Stimulated activated naive CD8-positive, alpha-beta T cell treated with anti-CD3 and anti-CD28 coated beads, Interleukin-15, amount 100 ng/mL, for 72 hours (primary cell): ENCODE measurements around the gene CRELD1.

ENCODE experiments used
- ATAC-seq: fragments of 150-1000 bp; cut with Tn5 transposase; 2 replicates; pipeline ENCODE4 v1.10.0; 2021; ENCODE audit warnings: mild to moderate bottlenecking, moderate library complexity
- DNase-seq, 2 donors: peaks; one replicate each; pipeline ENCODE4 v3.0.0; 2021 to 2022
- H3K27ac Mint-ChIP-seq, 2 donors: one replicate each; pipeline ENCODE4 v1.8.0; 2022; ENCODE audit warnings: mild to moderate bottlenecking in 2 of 2, mixed read lengths in 2 of 2, moderate library complexity in 2 of 2
- H3K27me3 Mint-ChIP-seq: one replicate; pipeline ENCODE4 v1.8.0; 2022; ENCODE audit warnings: mixed read lengths
- H3K4me1 Mint-ChIP-seq: one replicate; pipeline ENCODE4 v1.8.0; 2022; ENCODE audit warnings: mild to moderate bottlenecking, mixed read lengths
- H3K4me3 Mint-ChIP-seq, 2 donors: one replicate each; pipeline ENCODE4 v1.8.0; 2022; ENCODE audit warnings: mild to moderate bottlenecking in 2 of 2, mixed read lengths in 2 of 2, moderate library complexity in 1 of 2
- H3K9me3 Mint-ChIP-seq, 2 donors: one replicate each; pipeline ENCODE4 v1.8.0; 2022; ENCODE audit warnings: mixed read lengths in 2 of 2

CRELD1 gene

DNA sequence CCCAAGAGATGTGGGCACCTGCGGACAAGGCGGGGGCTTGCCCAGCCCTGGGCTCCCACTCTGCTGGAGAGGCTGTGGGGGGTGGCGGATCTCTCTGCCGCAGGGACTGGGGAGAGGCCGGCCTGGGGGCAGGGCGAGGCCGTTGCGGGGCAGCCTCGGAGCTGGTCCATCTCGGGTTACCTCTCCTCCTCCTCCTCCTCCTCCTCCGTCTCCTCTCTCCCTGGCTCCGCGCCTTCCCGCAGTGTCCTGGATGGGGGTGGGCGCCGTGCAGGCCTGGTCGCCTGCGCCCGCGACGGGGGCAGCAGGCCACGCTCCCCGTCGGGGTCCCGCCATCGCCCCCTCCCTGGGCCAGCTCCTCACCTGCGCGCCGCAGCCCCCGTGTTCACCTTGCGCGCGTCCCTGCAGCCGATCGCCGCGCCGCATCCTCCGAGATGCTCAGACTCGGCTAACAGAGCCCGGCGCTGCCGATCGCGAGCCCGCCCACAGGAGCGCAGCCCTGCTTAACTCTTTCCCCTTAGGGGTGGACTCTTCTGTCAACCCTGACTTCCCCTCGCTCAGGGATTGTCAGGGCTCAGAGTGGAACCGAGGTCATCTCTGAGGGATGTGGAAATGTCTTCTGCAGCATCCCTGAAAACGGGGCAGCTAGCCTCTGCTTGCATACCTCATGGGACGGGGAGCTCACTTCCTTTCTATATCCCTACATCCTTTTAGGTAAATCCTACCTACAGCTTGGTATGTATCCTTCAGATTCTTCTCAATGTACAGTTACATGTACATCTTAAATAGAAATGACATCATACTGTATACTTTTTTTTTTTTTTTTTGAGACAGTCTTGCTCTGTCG is 18.6 kb downstream of the CRELD1 start, which contains the start of gene PRRT3:
Gene PRRT3 (minus strand): TSS at position 447 of the 844 bp plus-strand sequence. CDS start 2,293 bp downstream, outside the sequence.
- peaks cover 22% of the 10 kb centered on the region for H3K4me1 Mint-ChIP-seq

DNA sequence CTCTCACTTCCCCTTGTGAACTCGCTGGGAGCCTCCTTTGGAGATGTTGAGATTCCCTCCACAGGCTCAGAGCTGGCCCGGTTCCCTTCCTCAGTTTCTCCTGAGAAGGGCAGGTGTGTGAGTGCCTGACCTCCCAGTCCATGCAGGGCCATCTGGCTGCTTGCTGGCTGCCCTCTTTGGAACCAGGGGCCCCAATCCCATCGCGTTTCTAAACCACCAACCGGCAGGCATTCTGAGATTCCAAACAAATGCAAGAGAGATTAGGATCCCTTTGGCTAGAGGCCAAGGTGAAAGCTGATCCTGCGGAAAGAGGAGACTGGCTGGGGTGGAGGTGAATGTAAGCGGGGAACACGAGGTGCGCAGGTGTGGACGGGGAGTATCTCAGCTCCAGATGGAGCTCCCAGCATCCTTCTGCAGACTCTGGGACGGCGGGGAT is 21.5 kb downstream of the CRELD1 start:
- Mint-ChIP-seq H3K27me3 (no peaks in the 10 kb centered on the region), H3K9me3 (no peaks in the 10 kb centered on the region), H3K4me1 (peaks cover 15% of the 10 kb centered on the region), H3K27ac (no peak overlapping the region), H3K4me3 (no peak overlapping the region)
- DNase-seq (no peak), ATAC-seq (no peak)

More for the DNA sequence above, 18.6 kb downstream of the CRELD1 start, which contains the start of gene PRRT3:
- ATAC-seq (peak; percentile 85), DNase-seq (peak; percentile 70 to 73)
- Mint-ChIP-seq H3K4me3 (peak within 1 kb of the TSS; percentile 90 to 93), H3K27me3 (no peaks in the 10 kb centered on the region), H3K27ac (peak within 1 kb of the TSS; percentile 68 to 82), H3K9me3 (no peaks in the 10 kb centered on the region)

DNA sequence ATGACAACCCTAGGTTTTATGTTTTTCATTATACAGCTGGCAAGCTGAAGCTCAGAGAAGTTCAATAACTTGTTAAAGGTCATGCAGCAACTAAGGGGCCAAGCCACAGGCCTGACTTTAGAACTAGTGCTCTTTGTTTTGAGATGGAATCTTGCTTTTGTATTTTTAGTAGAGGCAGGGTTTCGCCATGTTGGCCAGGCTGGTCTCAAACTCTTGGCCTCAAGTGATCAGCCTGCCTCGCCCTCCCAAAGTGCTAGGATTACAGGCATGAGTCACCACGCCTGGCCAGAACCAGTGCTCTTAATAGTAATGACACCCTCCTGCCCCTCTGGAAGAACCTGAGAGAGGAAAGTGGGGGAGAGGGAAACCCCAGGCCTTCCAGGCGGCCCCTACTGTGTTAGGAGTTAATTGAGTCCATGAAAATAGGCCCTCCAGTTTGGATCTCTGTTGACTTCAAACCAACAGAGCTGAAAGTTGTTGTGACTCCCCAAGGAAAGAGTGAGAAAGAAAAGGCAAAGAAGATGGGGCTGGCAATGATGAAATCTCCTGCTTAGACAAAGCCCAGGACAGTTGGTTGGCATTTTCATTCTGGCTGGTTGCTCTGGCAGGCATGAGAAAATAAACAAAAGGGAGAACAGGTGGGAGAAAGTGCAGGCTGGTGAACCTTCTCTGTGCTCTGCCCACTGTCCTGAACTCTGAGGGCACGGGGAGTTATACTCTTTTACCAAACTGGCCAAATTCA is 22.1 kb downstream of the CRELD1 start:
- DNase-seq = no peak
- Mint-ChIP-seq H3K9me3 (no peaks in the 10 kb centered on the region), H3K27ac (no peak overlapping the region), H3K4me1 (peaks cover 8% of the 10 kb centered on the region), H3K4me3 (no peak overlapping the region), H3K27me3 (no peaks in the 10 kb centered on the region)
- ATAC-seq = no peak

DNA sequence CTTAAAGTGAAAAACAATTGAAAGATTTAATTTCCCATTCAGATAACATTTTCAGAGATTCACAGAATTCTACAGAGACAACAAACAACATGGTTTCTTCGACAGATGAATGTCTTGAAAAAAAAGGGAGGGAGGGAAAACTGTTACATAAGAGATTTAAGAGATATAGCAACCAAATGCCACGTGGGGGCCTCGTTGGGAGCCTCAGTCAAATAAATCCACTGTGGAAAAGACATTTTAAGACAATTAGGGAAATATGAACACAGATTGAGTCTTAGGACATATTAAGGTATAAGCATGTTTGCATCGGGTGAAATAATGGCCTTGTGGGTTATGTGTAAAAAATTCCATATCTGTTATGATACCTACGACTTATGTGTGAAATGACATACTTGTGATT is 23.6 kb downstream of the CRELD1 start:
- DNase-seq = no peak
- no peaks in the 10 kb centered on the region for H3K27me3 Mint-ChIP-seq

DNA sequence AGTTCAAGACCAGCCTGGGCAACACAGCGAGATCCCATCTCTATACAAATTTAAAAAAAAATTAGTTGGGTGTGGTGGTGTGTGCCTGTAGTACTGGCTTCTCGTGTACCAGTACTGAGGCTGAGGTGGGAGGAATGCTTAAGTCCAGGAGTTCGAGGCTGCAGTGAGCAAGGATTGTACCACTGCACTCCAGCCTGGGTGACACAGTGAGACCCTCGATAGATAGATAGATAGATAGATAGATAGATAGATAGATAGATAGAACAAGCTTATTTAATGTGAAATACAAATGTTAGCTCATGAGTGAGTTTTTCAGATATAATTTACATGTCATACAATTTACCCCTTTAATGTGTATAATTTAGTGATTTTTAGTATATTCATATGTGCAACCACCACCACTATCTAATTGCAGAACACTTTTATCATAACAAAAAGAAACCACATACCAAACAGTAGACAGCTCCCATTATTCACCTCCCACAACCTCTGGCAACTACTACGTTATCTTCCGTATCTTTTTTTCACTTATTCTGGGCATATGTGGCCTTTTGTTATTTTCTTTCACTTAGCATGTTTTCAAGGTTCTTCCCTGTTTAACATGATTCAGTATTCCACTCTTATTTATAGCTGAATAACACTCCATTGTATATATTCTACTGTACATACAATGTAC is 31.7 kb downstream of the CRELD1 start:
- ATAC-seq (no peak), DNase-seq (no peak)
- H3K4me1 Mint-ChIP-seq = no peaks in the 10 kb centered on the region
- H3K27me3 Mint-ChIP-seq = no peaks in the 10 kb centered on the region
- H3K9me3 Mint-ChIP-seq = no peaks in the 10 kb centered on the region
- H3K4me3 Mint-ChIP-seq = no peak overlapping the region
- peak overlapping the region in 1 of 2 donors; percentile 63 for H3K27ac Mint-ChIP-seq

More for the DNA sequence above, 23.6 kb downstream of the CRELD1 start:
- Mint-ChIP-seq H3K4me1 (no peaks in the 10 kb centered on the region), H3K4me3 (no peak overlapping the region), H3K9me3 (no peaks in the 10 kb centered on the region), H3K27ac (no peak overlapping the region)
- ATAC-seq = no peak

DNA sequence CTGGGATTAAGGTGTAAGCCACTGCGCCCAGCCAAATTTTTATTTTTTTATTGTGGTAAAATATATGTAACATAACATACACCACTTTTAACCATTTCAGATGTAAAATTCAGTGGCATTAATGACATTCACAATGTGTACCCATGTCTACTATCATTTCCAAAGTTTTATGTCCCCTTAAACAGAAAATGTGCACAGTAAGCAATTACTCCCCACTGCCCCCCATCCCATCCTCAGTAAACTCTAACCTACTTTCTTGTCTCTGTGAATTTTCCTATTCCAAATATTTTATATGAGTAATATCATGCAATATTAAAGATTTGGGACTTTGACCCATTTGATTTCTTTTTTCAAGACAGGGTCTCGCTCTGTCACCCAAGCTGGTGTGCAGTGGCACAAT is 33.2 kb downstream of the CRELD1 start:
- Mint-ChIP-seq H3K9me3 (no peaks in the 10 kb centered on the region), H3K27ac (no peak overlapping the region), H3K4me1 (no peaks in the 10 kb centered on the region), H3K4me3 (no peak overlapping the region), H3K27me3 (no peaks in the 10 kb centered on the region)
- no peak for DNase-seq
- no peak for ATAC-seq

DNA sequence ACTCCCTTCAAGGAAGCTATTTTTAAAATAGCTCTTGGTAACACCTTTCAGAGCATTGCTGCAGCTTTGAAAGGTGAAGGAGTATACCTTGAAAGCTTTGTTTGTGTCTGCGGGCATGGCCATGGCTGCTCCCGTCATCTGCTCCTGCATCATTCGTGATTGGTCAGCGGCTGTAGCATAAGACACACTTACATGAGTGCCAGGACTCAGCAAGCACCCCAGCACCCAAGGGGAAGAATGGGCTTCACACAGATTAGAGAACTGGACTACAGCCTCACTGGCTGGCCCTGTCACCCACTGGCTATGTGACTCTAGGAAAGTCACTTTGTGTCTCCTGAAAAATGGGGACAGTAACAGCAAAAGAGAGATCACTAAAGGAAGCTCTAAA is 36.0 kb downstream of the CRELD1 start:
- ATAC-seq = no peak

DNA sequence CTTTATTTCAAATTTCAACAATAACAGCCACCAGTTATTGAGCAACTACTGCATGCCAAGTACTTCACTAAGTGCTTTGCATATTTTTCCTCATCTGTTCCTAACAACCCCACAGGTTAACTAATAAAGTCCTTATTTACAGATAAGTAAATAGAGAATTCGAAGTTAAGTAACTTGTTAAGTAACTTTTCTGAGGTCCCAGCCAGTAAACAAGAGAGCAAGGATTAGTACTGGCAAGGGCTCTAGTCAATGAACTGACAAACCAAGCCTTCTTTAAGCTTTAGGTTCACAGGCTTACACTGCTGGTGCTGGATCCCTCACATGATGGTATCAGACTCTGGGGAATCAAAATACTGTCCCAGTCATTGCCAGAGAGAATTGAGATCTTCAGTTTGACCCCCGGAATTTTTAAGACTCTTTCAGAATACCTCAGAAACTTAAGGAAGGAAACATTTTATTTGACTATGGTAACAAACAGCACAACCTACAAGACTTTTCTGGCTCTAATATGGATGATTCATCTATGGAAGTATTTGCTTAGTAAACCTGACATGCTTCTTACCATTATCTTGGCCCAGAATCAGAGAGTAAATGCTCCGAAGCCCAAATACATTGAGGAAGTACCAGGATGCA is 36.5 kb downstream of the CRELD1 start:
- Mint-ChIP-seq H3K27me3 (no peaks in the 10 kb centered on the region), H3K9me3 (no peaks in the 10 kb centered on the region), H3K4me1 (no peaks in the 10 kb centered on the region), H3K4me3 (no peak overlapping the region), H3K27ac (no peak overlapping the region)
- no peak for ATAC-seq
- no peak for DNase-seq

More for the DNA sequence above, 36.0 kb downstream of the CRELD1 start:
- Mint-ChIP-seq H3K27ac (no peak overlapping the region), H3K27me3 (no peaks in the 10 kb centered on the region), H3K4me1 (no peaks in the 10 kb centered on the region), H3K9me3 (no peaks in the 10 kb centered on the region), H3K4me3 (no peak overlapping the region)
- no peak for DNase-seq

DNA sequence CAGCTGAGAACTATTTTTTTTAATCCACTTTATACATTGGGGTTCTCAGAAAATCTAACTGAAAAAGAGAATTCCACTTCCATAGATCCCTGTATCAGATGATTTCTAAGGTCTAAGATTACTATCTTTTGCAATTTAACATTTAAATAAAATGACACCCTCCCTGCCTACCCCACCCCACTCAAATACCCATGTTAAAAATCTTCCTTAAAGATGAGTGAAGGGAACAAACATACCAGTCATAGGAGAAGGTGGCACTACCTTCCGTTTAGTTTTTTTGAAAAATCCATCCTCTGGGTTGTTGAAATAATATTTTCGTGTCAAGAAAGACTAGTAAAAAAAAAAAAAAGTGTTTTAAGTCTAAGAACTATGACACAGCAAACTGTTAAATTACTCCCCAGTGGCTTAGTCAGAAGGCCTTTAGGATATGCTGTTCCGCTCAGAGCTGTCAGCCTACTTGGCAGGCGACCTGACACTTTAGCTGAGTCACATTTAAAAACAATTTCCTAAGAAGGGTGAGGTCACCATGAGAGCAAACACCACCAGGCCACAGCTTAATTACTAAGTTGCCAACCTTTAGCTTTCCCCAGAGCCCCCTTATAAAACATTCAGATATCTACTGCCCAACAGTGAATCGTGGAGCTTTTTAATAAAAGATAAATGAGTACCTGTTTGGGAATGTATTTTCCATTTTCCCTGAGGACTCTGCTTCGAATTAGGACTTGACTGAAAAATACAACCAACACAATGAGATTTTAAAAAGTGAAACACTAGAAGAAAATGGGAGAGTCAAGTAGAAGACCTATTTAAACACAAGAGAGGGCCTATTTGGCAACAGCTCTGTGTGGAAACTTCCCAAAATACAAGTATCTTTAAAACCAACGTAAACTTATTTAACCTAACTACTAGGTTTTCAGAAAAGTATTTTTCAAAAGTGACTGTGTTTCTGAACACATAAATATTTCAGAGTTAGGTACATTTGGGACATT is 43.4 kb downstream of the CRELD1 start:
- Mint-ChIP-seq H3K4me1 (peaks cover 6% of the 10 kb centered on the region), H3K4me3 (no peak overlapping the region), H3K27me3 (no peaks in the 10 kb centered on the region), H3K27ac (peak overlapping the region in 1 of 2 donors; percentile 16), H3K9me3 (no peaks in the 10 kb centered on the region)
- ATAC-seq (peak; percentile 53), DNase-seq (no peak)

DNA sequence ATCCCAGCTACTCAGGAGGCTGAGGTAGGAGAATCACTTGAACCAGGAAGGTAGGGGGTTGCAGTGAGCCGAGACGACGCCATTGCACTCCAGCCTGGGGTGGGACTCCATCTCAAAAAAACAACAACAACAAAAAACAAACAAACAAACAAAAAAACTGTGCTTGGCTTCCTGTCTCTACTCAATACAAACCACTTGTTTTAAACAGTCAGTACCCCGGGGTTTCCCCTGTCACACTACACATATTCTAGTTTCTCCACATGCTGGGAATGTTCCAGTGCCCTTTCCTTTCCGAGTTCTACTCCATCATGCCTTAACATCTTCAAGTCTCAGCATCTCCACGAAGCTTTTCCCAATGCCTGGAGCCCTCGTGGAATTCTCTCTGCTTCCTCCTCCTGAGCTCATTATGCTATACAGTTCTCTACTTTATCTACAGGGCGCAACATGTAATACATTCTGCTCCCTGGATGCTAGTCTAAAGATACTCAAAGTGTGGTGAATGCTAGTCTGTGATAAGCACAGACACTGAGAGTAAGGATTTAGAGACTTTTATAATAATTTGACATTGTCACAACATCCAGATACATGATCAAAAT is 45.2 kb downstream of the CRELD1 start:
- peak overlapping the region; percentile 44 to 94 for H3K27ac Mint-ChIP-seq
- no peak for DNase-seq

DNA sequence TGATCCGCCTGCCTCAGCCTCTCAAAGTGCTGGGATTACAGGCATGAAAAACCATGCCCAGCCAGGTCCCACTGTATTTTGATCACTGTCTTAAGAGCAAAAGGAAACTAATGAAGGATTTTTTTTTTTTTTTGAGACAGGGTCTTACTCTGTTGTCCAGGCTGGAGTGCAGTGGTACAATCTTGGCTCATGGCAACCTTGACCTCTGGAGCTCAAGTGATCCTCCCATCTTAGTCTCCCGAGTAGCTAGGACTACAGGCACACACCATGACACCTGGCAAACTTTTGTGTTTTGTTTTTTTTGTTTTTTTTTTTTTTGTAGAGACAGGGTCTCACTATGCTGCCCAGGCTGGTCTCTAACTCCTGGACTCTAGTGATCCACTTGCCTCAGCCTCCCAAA is 46.6 kb downstream of the CRELD1 start:
- no peak overlapping the region for H3K27ac Mint-ChIP-seq
- no peak overlapping the region for H3K4me3 Mint-ChIP-seq
- DNase-seq (no peak), ATAC-seq (no peak)
- peaks cover 14% of the 10 kb centered on the region for H3K4me1 Mint-ChIP-seq
- no peaks in the 10 kb centered on the region for H3K9me3 Mint-ChIP-seq
- no peaks in the 10 kb centered on the region for H3K27me3 Mint-ChIP-seq

More for the DNA sequence above, 45.2 kb downstream of the CRELD1 start:
- H3K9me3 Mint-ChIP-seq = no peaks in the 10 kb centered on the region
- H3K4me1 Mint-ChIP-seq = peaks cover 14% of the 10 kb centered on the region
- no peaks in the 10 kb centered on the region for H3K27me3 Mint-ChIP-seq
- no peak for ATAC-seq
- H3K4me3 Mint-ChIP-seq = no peak overlapping the region

DNA sequence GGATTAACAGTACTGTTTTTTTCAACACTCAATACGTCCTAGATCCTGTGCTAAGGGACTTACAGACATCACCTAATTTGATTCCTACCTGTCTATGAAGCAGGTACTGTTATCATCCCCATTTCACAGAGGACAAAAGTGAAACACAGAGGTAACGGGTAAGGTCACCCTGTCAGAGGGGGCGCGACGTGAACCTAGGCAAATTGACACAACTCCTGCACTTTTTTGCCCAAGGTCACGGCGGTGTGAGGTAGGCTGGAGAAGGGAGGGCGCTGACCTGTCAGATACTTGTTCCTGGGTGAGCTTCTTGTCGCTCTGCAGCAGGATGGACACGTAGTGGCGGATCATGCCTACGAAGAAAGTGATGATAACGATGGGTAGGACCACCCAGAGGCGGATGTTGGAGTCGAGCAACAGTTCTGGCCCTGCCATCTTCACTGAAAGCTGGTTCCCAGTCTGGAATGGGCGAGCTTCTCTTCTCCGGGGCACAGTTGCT is 52.6 kb downstream of the CRELD1 start:
- Mint-ChIP-seq H3K4me3 (peak overlapping the region; percentile 98 to 100), H3K27me3 (no peaks in the 10 kb centered on the region), H3K9me3 (no peaks in the 10 kb centered on the region), H3K27ac (peak overlapping the region; percentile 100), H3K4me1 (peaks cover 18% of the 10 kb centered on the region)
- ATAC-seq = peak; percentile 60
- DNase-seq = no peak

DNA sequence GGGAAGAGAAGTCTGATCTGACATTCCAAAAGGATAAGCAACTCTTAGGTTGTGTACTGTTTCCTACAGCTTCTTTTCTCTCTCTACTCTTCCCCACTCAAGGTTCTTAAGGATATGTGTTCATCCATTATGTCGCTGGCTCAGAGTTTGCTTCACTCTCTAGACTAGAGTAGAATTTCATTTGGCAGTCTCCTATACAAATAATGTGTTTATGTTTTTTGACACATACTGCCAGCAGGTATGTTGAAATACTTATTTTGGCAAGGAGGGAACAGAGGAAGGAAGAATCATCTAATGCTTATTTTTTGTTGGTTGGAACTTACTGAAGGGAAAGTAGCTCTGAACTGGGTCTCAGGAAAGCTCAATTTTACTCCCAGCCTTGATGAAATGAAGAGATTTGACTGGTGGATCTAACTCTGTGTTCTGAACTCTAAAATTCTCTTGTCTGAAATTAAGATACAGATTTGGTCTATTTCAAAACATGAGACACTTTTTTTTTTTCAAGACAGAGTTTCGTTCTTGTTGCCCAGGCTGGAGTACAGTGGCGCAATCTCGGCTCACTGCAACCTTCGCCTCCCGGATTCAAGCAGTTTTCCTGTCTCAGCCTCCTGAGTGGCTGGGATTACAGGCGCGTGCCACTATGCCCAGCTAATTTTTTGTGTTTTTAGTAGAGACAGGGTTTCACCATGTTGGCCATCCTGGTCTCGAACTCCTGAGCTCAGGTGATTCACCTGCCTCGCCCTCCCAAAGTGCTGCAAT is 60.6 kb downstream of the CRELD1 start:
- no peak for DNase-seq
- Mint-ChIP-seq H3K4me3 (no peak overlapping the region), H3K9me3 (no peaks in the 10 kb centered on the region), H3K27ac (no peak overlapping the region), H3K4me1 (peaks cover 7% of the 10 kb centered on the region), H3K27me3 (no peaks in the 10 kb centered on the region)
- ATAC-seq = no peak
